Measurements from ENCODE around the gene ARHGAP32. TPM values are rescaled to one million over a fixed set of nuclear protein-coding genes. Genes with fewer than 3 reads are reported as not detected.

ARHGAP32 gene
- total RNA-seq, 1 donor from 2014 or later = 38.4 TPM

- DNase-seq (ENCODE audit: low read depth, low spot score) = no peak
- no peak for TF ChIP-seq CTCF (conservative IDR thresholded peaks at IDR 0.05)
- no peaks in the 10 kb centered on the region for H3K9me3 Mint-ChIP-seq
- peaks cover 35% of the 10 kb centered on the region for H3K4me1 Mint-ChIP-seq
- no peak overlapping the region for H3K4me3 Mint-ChIP-seq
- H3K36me3 Mint-ChIP-seq (ENCODE audit: low read depth) = no peaks in the 10 kb centered on the region
- peaks cover 34% of the 10 kb centered on the region for H3K27me3 Mint-ChIP-seq (ENCODE audit: low read depth)
- H3K27ac Mint-ChIP-seq (ENCODE audit: unreplicated experiment) = no peak overlapping the region
Observed at GRCh38 chr11:128926437-128927107, 265.6 kb downstream of the ARHGAP32 start.

- H3K9me3 Mint-ChIP-seq = no peaks in the 10 kb centered on the region
- TF ChIP-seq CTCF (conservative IDR thresholded peaks at IDR 0.05) = no peak
- no peaks in the 10 kb centered on the region for H3K36me3 Mint-ChIP-seq (ENCODE audit: low read depth)
- no peak for DNase-seq (ENCODE audit: low read depth, low spot score)
- H3K27ac Mint-ChIP-seq (ENCODE audit: unreplicated experiment) = no peak overlapping the region
- H3K4me3 Mint-ChIP-seq = no peak overlapping the region
- peaks cover 32% of the 10 kb centered on the region for H3K27me3 Mint-ChIP-seq (ENCODE audit: low read depth)
- H3K4me1 Mint-ChIP-seq = peaks cover 34% of the 10 kb centered on the region
Observed at GRCh38 chr11:128926000-128926399, 266.1 kb downstream of the ARHGAP32 start.

GRCh38 chr11:128925250-128925600, 266.9 kb downstream of the ARHGAP32 start:
- Mint-ChIP-seq H3K9me3 (no peaks in the 10 kb centered on the region), H3K4me1 (peaks cover 34% of the 10 kb centered on the region), H3K36me3 (ENCODE audit: low read depth) (no peaks in the 10 kb centered on the region), H3K27me3 (ENCODE audit: low read depth) (peaks cover 34% of the 10 kb centered on the region), H3K4me3 (no peak overlapping the region), H3K27ac (ENCODE audit: unreplicated experiment) (no peak overlapping the region)
- TF ChIP-seq CTCF (conservative IDR thresholded peaks at IDR 0.05) = no peak
- no peak for DNase-seq (ENCODE audit: low read depth, low spot score)

GRCh38 chr11:128924510-128925249, 267.4 kb downstream of the ARHGAP32 start:
- Mint-ChIP-seq H3K4me1 (peaks cover 29% of the 10 kb centered on the region), H3K27ac (ENCODE audit: unreplicated experiment) (no peak overlapping the region), H3K4me3 (no peak overlapping the region), H3K36me3 (ENCODE audit: low read depth) (no peaks in the 10 kb centered on the region), H3K27me3 (ENCODE audit: low read depth) (peaks cover 29% of the 10 kb centered on the region), H3K9me3 (no peaks in the 10 kb centered on the region)
- TF ChIP-seq CTCF (conservative IDR thresholded peaks at IDR 0.05) = no peak
- no peak for DNase-seq (ENCODE audit: low read depth, low spot score)

GRCh38 chr11:128924104-128924503, 268.0 kb downstream of the ARHGAP32 start:
- TF ChIP-seq CTCF (conservative IDR thresholded peaks at IDR 0.05) = no peak
- Mint-ChIP-seq H3K27me3 (ENCODE audit: low read depth) (peaks cover 24% of the 10 kb centered on the region), H3K36me3 (ENCODE audit: low read depth) (no peaks in the 10 kb centered on the region), H3K4me1 (peaks cover 23% of the 10 kb centered on the region), H3K4me3 (no peak overlapping the region), H3K9me3 (no peaks in the 10 kb centered on the region), H3K27ac (ENCODE audit: unreplicated experiment) (no peak overlapping the region)
- DNase-seq (ENCODE audit: low read depth, low spot score) = no peak

All from neural crest cell (in vitro differentiated cells).